Glomerular endothelial cell (primary cell): ENCODE results near the gene SLC17A7. TPM values are rescaled to one million over a fixed set of nuclear protein-coding genes. Genes with fewer than 3 reads are reported as not detected.
"Not testable (repeated sequence)": the region's sequence is repeated elsewhere in the genome, so short reads cannot be mapped to it uniquely, and the experiment has no call there.

Source experiments
- DNase-seq: peaks from one replicate; pipeline ENCODE4 v3.0.0-alpha.2; 2011; ENCODE audit warnings: low read depth, low spot score; ENCODE audit errors: extremely low read depth
- total RNA-seq: library from RNA; depleted of rRNA; stranded (reverse); fragments of >200 nt; gene quantifications from 2 replicates; pipeline ENCODE4 v1.2.3, GENCODE V29; 2015

Gene SLC17A7
- total RNA-seq, 1 donor from 2014 or later = not detected

DNA sequence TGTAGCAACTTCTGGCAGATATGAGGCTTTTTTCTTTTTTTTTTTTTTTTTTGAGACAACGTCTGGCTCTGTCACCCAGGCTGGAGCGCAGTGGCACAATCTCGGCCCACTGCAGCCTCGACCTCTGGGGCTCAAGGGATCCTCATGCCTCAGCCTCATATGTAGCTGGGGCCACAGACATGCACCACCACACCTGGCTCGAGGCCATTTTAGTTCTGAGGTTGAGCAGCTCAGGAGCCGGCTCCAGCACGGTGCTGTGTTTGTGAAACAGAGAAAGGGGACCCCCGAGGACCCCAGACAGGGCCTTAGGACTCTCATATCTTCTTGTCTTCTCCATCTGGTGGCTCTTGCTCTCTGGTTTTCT, 29.3 kb upstream of the SLC17A7 start:
- DNase-seq = no peak

GRCh38 chr19:49469828-49470614, 28.7 kb upstream of the SLC17A7 start:
- no peak for DNase-seq

DNA sequence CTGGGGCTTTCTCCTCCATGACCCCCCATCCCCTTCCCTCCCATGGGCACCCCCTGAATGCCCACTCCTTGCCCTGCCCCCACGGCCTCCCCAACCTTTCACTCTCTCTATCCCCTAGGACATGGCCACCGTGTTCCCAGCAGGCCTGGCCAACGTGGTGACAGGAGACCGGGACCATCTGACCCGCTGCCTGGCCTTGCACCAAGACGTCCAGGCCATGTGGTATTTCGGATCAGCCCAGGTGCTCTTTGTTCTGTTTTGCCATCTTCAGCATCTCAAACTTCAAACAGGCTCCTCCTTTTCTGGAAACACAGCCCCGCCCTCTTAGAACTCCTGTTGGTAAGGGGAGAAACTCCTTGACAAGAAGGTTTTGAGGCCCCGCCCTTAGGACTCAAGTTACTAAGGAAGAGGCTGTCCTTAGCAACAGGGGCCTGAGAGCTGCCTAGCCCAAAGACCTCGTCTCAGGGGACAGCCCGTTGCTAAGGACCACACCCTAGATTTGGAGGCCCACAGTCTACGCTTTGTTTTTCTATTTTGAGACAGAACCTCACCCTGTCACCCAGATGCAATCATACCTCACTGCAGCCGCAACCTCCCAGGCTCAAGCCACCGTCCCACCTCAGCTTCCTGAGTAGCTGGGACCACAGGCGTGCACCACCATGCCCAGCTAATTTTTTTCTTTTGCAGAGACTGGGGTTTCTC, 27.6 kb upstream of the SLC17A7 start:
- DNase-seq = no peak

DNA sequence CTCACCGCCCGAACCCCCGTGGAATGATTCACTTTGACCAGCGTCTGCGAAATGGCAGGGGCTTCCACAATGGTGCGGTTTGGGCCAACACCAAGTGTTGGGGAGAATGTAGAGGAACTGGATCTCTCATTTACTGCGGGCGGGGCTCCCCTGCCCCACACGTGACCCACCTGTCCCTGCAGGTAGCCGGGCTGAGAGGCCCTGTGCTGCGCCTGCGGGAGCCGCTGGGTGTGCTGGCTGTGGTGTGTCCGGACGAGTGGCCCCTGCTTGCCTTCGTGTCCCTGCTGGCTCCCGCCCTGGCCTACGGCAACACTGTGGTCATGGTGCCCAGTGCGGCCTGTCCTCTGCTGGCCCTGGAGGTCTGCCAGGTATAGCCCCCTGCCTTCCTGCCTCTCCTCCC, 26.9 kb upstream of the SLC17A7 start:
- DNase-seq = no peak

DNA sequence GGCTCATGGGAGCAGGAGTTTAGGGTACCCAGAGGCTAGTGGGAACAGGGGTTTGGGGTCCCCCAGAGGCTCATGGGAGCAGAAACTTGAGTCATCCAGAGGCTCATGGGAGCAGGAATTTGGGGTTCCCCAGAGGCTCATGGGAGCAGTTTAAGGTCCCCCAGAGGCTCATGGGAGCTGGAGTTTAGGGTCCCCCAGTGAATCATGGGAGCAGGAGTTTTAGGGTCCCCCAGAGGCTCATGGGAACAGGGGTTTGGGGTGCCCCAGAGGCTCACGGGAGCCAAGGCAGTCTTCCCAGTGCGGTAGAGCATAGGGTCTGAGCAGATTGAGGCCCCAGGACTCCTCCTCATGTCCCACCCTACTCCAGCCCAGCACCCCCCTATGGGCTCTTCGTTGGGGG, 24.0 kb upstream of the SLC17A7 start:
- DNase-seq = no peak

GRCh38 chr19:49463960-49464740, 22.8 kb upstream of the SLC17A7 start:
- no peak for DNase-seq

DNA sequence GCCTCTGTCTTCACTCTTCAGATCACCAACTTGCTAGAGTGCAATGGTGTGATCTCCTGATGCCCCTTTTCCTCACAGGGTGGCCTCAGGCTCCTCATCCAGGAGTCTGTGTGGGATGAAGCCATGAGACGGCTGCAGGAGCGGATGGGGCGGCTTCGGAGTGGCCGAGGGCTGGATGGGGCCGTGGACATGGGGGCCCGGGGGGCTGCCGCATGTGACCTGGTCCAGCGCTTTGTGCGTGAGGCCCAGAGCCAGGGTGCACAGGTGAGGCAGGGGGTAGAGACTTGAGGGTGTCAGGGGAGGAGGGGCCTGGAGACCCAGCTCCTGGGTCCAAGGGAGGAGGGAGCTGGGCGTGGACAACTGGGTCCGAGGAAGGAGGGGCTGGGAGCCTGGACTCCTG, 21.2 kb upstream of the SLC17A7 start:
- DNase-seq = no peak

DNA sequence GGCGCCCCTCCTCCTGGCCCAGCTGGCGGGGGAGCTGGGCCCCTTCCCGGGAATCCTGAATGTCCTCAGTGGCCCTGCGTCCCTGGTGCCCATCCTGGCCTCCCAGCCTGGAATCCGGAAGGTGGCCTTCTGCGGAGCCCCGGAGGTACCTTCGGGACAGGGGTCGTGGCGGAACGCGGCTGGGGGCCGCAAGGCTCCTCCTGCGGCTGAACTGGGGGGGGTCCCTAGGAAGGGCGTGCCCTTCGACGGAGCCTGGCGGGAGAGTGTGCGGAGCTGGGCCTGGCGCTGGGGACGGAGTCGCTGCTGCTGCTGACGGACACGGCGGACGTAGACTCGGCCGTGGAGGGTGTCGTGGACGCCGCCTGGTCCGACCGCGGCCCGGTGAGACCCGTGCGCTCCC, 20.3 kb upstream of the SLC17A7 start:
- no peak for DNase-seq

DNA sequence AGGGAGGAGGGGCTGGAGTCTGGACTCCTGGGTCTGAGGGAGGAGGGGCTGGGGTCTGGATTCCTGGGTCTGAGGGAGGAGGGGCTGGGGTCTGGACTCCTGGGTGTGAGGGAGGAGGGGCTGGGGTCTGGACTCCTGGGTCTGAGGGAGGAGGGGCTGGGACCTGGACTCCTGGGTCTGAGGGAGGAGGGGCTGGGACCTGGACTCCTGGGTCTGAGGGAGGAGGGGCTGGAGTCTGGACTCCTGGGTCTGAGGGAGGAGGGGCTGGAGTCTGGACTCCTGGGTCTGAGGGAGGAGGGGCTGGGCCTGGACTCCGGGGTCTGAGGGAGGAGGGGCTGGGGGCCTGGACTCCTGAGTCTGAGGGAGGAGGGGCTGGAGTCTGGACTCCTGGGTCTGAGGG, 19.8 kb upstream of the SLC17A7 start:
- not testable (repeated sequence) for DNase-seq

GRCh38 chr19:49459388-49459787, 18.1 kb upstream of the SLC17A7 start:
- no peak for DNase-seq

- DNase-seq = no peak
Measured at GRCh38 chr19:49458567-49458903, 17.2 kb upstream of the SLC17A7 start.

DNA sequence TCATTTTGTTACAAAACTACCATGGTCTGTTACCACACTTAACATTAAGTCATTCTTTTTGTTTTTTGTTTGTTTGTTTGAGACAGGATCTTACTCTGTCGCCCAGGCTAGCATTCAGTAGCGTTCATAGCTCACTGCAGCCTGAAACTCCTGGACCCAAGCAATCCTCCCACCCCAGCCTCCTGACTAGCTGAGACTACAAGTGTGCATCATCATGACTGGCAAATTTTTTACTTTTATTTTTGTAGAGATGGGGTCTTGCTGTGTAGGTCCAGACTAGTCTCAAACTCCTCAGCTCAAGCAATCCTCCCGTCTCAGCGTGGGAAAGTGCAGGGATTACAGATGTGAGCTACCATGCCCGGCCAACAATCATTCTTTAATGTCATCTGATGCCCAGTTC, 15.0 kb upstream of the SLC17A7 start:
- DNase-seq = no peak

GRCh38 chr19:49455773-49456172, 14.4 kb upstream of the SLC17A7 start:
- DNase-seq = no peak

DNA sequence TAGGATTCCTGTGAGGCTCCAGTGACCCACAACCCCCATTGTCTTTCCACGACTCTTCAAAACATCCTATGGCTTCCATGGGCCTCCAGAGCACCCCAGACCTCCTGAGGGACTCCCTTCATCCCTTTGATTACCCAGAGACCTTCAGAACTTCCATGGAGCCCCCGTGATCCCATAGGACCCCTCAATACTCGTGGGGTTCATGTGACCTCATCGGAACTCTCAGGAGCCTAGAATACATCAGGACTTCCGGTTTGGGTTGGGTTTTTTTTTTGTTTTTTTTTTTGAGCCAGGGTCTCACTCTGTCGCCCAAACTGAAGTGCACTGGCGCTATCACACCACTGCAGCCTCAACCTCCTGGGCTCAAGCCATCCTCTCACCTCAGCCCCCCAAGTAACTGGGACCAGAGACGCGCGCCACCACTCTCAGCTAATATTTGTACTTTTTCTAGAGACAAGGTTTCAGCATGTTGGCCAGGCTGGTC, 12.5 kb upstream of the SLC17A7 start:
- DNase-seq = no peak

- peak; percentile 90 for DNase-seq
Measured at GRCh38 chr19:49453013-49453756, 11.9 kb upstream of the SLC17A7 start, which contains the start of gene ALDH16A1. Gene ALDH16A1, plus strand, starts transcription at chr19:49453225. Its CDS starts 107 bp downstream, at chr19:49453332.

DNA sequence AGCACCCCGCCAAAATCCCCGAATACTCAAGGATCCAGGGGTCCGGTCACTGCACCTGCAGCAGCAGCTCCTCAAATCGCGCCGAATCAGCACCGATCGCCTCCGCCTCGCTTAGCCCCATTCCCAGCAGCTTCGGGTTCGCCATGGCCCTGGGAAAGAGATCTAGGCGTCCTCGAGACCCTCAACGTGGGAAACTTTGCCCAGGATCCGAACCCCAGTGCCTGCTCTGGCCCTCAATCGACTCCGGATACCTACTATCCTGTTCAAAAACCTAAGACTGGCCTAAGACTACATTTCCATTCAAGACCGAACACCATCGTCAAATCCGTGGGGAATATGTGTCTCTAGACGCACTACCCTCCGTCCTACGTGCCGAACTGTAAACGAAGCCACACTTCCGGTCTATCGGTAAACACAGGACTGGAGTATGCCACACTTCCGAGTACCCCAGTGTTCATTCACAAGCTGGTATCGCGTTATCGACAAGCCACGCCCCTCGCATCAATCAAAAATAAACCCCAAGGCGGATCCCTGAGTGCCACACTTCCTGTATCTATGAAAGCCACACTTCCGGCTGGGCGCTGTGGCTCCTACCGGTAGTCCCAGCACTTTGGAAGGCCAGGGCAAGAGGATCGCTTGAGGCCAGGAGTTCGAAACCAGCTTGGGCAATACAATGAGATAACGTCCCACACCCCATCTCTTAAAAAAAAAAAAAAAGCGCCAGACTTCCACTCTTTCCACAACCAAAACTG, 10.3 kb upstream of the SLC17A7 start, which contains the start of gene PIH1D1:
TSS of gene PIH1D1 (minus strand) at position 385 of the 752 bp plus-strand sequence. CDS start at position 145, 240 bp downstream.
- DNase-seq = peak; percentile 99

DNA sequence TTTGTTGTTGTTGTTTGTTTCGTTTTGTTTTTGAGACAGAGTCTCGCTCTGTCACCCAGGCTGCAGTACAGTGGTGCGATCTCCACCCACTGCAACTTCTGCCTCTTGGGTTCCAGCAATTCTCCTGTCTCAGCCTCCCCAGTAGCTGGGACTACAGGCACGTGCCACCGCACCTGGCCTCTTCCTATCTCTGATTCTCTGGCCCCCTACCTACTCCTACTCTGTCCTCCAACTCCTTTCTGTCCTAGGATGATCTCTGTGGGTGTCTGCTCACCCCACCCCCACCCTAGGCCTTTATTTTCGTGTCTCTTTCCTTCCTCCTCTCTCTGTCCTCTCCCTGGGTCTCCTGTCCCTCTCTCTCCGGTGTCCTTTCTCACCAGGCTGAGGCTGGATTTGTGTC, 9.1 kb upstream of the SLC17A7 start:
- no peak for DNase-seq

GRCh38 chr19:49448432-49448786, 7.1 kb upstream of the SLC17A7 start:
- DNase-seq = no peak

GRCh38 chr19:49447485-49448431, 6.4 kb upstream of the SLC17A7 start:
- no peak for DNase-seq
